Measurements from ENCODE around the gene BICC1. TPM values are rescaled to one million over a fixed set of nuclear protein-coding genes. Genes with fewer than 3 reads are reported as not detected.
A peak's percentile ranks its signal among the peaks of the same experiment; 100 is the strongest.

The BICC1 gene
- total and polyA plus RNA-seq, 4 donors = 0.82 to 6.1 (median 4.5) TPM

DNA sequence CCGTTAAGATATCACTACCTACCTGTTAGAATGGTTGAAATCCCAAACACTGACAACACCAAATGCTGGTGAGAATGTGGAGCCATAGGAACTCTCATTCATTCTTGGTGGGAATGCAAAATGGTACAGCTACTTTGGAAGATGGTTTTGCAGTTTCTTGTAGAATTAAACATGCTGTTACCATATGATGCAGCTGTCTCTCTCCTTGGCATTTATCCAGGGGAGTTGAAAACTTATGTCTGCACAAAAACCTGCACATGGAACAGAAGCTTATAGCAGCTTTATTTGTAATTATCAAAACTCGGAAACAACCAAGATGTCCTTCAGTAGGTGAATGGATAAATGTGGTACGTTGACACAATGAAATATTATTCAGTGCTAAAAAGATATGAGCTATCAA is 199.5 kb downstream of the BICC1 start:
- Histone ChIP-seq H3K4me3 (ENCODE audit: low read depth in 1 of 3, low read length in 3 of 3) (no peak overlapping the region), H3K4me1 (ENCODE audit: control insufficient read depth in 4 of 4, insufficient read depth in 4 of 4, low read length in 3 of 4) (no peaks in the 10 kb centered on the region), H3K27ac (ENCODE audit: low read depth in 1 of 2, low read length in 2 of 2) (no peak overlapping the region), H3K9ac (ENCODE audit: low read depth in 1 of 2, low read length in 2 of 2) (no peak overlapping the region), H3K36me3 (ENCODE audit: control insufficient read depth in 4 of 4, insufficient read depth in 3 of 4, low read depth in 1 of 4, low read length in 3 of 4) (no peaks in the 10 kb centered on the region), H3K9me3 (ENCODE audit: control insufficient read depth in 4 of 4, low read length in 3 of 4) (peaks cover 0 to 2% (median 0%) of the 10 kb centered on the region in 4 donors), H3K27me3 (ENCODE audit: control insufficient read depth in 4 of 4, insufficient read depth in 4 of 4, low read length in 3 of 4) (no peaks in the 10 kb centered on the region)
- WGBS = 82% methylated on average over 3 of the region's 3 CpGs
- DNase-seq (ENCODE audit: low spot score) = no peak
- no peak for TF ChIP-seq NR2F2 (IDR thresholded peaks at IDR 0.05)
- no peak for TF ChIP-seq CTCF (IDR thresholded peaks at IDR 0.05; ENCODE audit: low read depth, low read length, missing input control)

DNA sequence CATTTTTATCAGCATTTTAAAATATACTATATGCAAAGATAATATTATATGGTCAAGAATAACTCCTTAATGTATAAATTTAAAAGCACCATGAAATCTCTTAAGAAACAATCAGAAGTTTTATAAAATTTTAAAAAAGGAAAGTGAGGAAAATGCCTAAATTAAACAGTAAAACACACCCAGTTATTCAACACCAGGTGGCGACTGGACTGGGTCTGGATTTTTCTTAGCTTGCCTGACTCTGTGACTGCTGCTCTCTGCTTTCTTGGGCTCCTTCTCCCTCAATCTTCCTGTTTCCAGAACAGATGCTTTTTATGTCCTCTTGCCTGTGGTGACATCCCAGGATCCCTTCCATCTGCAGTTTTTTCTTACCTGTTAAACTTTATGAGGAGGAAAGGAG is 200.3 kb downstream of the BICC1 start:
- WGBS = 74% methylated on average over 1 of the region's 1 CpG
- no peaks in the 10 kb centered on the region for H3K4me1 ChIP-seq (ENCODE audit: control insufficient read depth in 4 of 4, insufficient read depth in 4 of 4, low read length in 3 of 4)
- no peak overlapping the region for H3K27ac ChIP-seq (ENCODE audit: low read depth in 1 of 2, low read length in 2 of 2)
- H3K36me3 ChIP-seq (ENCODE audit: control insufficient read depth in 4 of 4, insufficient read depth in 3 of 4, low read depth in 1 of 4, low read length in 3 of 4) = no peaks in the 10 kb centered on the region
- H3K9ac ChIP-seq (ENCODE audit: low read depth in 1 of 2, low read length in 2 of 2) = no peak overlapping the region
- no peak for DNase-seq (ENCODE audit: low spot score)
- H3K9me3 ChIP-seq (ENCODE audit: control insufficient read depth in 4 of 4, low read length in 3 of 4) = peaks cover 0 to 2% (median under 1%) of the 10 kb centered on the region in 4 donors
- H3K27me3 ChIP-seq (ENCODE audit: control insufficient read depth in 4 of 4, insufficient read depth in 4 of 4, low read length in 3 of 4) = no peaks in the 10 kb centered on the region
- H3K4me3 ChIP-seq (ENCODE audit: low read depth in 1 of 3, low read length in 3 of 3) = no peak overlapping the region
- TF ChIP-seq RAD21 (IDR thresholded peaks at IDR 0.05) (peak in 1 of 2 donors; percentile 57), CTCF (IDR thresholded peaks at IDR 0.05; ENCODE audit: low read depth, low read length, missing input control) (no peak), GABPA (IDR thresholded peaks at IDR 0.05 in 1 of 2, conservative IDR thresholded peaks at IDR 0.05 in 1 of 2) (no peak), MAX (IDR thresholded peaks at IDR 0.05) (no peak), NR2F2 (IDR thresholded peaks at IDR 0.05) (no peak)

DNA sequence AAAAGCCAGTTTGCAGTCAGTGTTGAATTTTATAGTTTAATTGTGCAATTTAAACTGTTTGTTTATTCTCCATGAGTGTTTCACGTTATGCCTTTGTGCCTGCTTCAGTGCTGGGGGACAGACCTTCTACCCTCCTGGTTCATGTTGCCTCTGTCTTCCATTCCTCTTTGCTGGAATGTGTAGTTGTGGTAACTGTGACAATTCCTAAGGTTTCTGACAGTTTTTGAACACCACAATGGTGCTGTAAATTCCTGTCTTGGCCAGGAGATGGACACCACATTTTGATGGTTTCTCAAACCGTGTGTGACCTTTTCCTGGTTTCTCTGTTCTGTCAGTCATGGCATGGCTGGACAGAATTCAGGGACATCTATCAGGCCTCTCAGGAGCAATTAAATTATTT is 201.7 kb downstream of the BICC1 start:
- Histone ChIP-seq H3K9me3 (ENCODE audit: control insufficient read depth in 4 of 4, low read length in 3 of 4) (peaks cover 0 to 5% (median under 1%) of the 10 kb centered on the region in 4 donors), H3K4me3 (ENCODE audit: low read depth in 1 of 3, low read length in 3 of 3) (no peak overlapping the region), H3K4me1 (ENCODE audit: control insufficient read depth in 4 of 4, insufficient read depth in 4 of 4, low read length in 3 of 4) (peaks cover 0 to 1% (median 0%) of the 10 kb centered on the region in 4 donors), H3K36me3 (ENCODE audit: control insufficient read depth in 4 of 4, insufficient read depth in 3 of 4, low read depth in 1 of 4, low read length in 3 of 4) (no peaks in the 10 kb centered on the region), H3K27ac (ENCODE audit: low read depth in 1 of 2, low read length in 2 of 2) (no peak overlapping the region), H3K27me3 (ENCODE audit: control insufficient read depth in 4 of 4, insufficient read depth in 4 of 4, low read length in 3 of 4) (no peaks in the 10 kb centered on the region), H3K9ac (ENCODE audit: low read depth in 1 of 2, low read length in 2 of 2) (no peak overlapping the region)
- no peak for TF ChIP-seq FOXA1 (IDR thresholded peaks at IDR 0.05)
- TF ChIP-seq CTCF (IDR thresholded peaks at IDR 0.05; ENCODE audit: low read depth, low read length, missing input control) = no peak
- no peak for TF ChIP-seq EGR1 (IDR thresholded peaks at IDR 0.05; ENCODE audit: low read depth in 2 of 2)
- no peak for TF ChIP-seq GABPA (IDR thresholded peaks at IDR 0.05 in 1 of 2, conservative IDR thresholded peaks at IDR 0.05 in 1 of 2)
- WGBS = 65% methylated on average over 2 of the region's 2 CpGs
- no peak for DNase-seq (ENCODE audit: low spot score)

All from liver (tissue), 9 donors.